AG09309 (cell line): ENCODE measurements around the gene ARID4A.
"Not testable (repeated sequence)": the region's sequence is repeated elsewhere in the genome, so short reads cannot be mapped to it uniquely, and the experiment has no call there.

Source experiments
- DNase-seq: peaks from one replicate; pipeline ENCODE4 v3.0.0-alpha.2; 2010; ENCODE audit warnings: low read depth
- H3K4me3 ChIP-seq: 2 replicates; pipeline ENCODE4 v1.5.1; 2011; ENCODE audit warnings: mild to moderate bottlenecking, low read depth, low read length, moderate library complexity; ENCODE audit not compliant: control insufficient read depth
- CTCF ChIP-seq: IDR thresholded peaks from 2 replicates; pipeline ENCODE4 v1.5.1; 2011; ENCODE audit warnings: mild to moderate bottlenecking, low read depth, low read length, inconsistent platforms; ENCODE audit not compliant: insufficient read depth, control insufficient read depth; ENCODE audit errors: missing control alignments

ARID4A gene

GRCh38 chr14:58315606-58316005, 17.3 kb downstream of the ARID4A start:
- no peak for TF ChIP-seq CTCF
- no peak for DNase-seq
- no peak overlapping the region for H3K4me3 ChIP-seq

GRCh38 chr14:58327019-58327418, 28.7 kb downstream of the ARID4A start:
- DNase-seq, result no peak
- H3K4me3 ChIP-seq, result no peak overlapping the region
- no peak for TF ChIP-seq CTCF

GRCh38 chr14:58331111-58331510, 32.8 kb downstream of the ARID4A start:
- DNase-seq, result peak; percentile 71
- no peak for TF ChIP-seq CTCF
- H3K4me3 ChIP-seq, result no peak overlapping the region

GRCh38 chr14:58332561-58332960, 34.2 kb downstream of the ARID4A start:
- no peak for DNase-seq
- H3K4me3 ChIP-seq, result no peak overlapping the region
- no peak for TF ChIP-seq CTCF

- not testable (repeated sequence) for H3K4me3 ChIP-seq, DNase-seq
These were observed 41.3 kb downstream of the ARID4A start for GRCh38 chr14:58339666-58340065.

- H3K4me3 ChIP-seq, result no peak overlapping the region
- TF ChIP-seq CTCF, result no peak
- no peak for DNase-seq
These were observed 42.9 kb downstream of the ARID4A start for GRCh38 chr14:58341152-58341748.

GRCh38 chr14:58343535-58343934, 45.2 kb downstream of the ARID4A start:
- not testable (repeated sequence) for H3K4me3 ChIP-seq, DNase-seq
